ENCODE results near the gene ENOX1. TPM values are rescaled to one million over a fixed set of nuclear protein-coding genes. Genes with fewer than 3 reads are reported as not detected.
"Not testable (repeated sequence)": the region's sequence is repeated elsewhere in the genome, so short reads cannot be mapped to it uniquely, and the experiment has no call there.

Gene ENOX1
- 10 to 100 TPM in 3 of 4 donors, 1 to 10 TPM in 1; 8.4 to 29.7 (median 12.3) TPM for polyA plus RNA-seq (ENCODE audit: insufficient read length in 4 of 4)

- peak in 2 of 4 donors; percentile 65 to 67 for DNase-seq (ENCODE audit: low read depth in 4 of 4, low spot score in 3 of 4)
These were observed at the start of gene ENOX1 for GRCh38 chr13:43786766-43787517. Gene ENOX1 (minus strand): TSS chr13:43786972.

GRCh38 chr13:43835701-43836100 lies 48.9 kb upstream of the ENOX1 start:
- DNase-seq (ENCODE audit: low read depth in 4 of 4, low spot score in 3 of 4) = no peak

GRCh38 chr13:43831088-43831487 lies 44.3 kb upstream of the ENOX1 start:
- DNase-seq (ENCODE audit: low read depth in 4 of 4, low spot score in 3 of 4) = no peak

GRCh38 chr13:43830497-43830881 lies 43.7 kb upstream of the ENOX1 start:
- no peak for DNase-seq (ENCODE audit: low read depth in 4 of 4, low spot score in 3 of 4)

GRCh38 chr13:43824656-43825055 lies 37.9 kb upstream of the ENOX1 start:
- DNase-seq (ENCODE audit: low read depth in 4 of 4, low spot score in 3 of 4) = not testable (repeated sequence)

- no peak for DNase-seq (ENCODE audit: low read depth in 4 of 4, low spot score in 3 of 4)
These were observed 36.2 kb upstream of the ENOX1 start for GRCh38 chr13:43822969-43823368.

- no peak for DNase-seq (ENCODE audit: low read depth in 4 of 4, low spot score in 3 of 4)
These were observed 29.7 kb upstream of the ENOX1 start for GRCh38 chr13:43816401-43816889.

- no peak for DNase-seq (ENCODE audit: low read depth in 4 of 4, low spot score in 3 of 4)
These were observed 28.4 kb upstream of the ENOX1 start for GRCh38 chr13:43815204-43815603.

- no peak for DNase-seq (ENCODE audit: low read depth in 4 of 4, low spot score in 3 of 4)
These were observed 21.9 kb upstream of the ENOX1 start for GRCh38 chr13:43808676-43809075.

- DNase-seq (ENCODE audit: low read depth in 4 of 4, low spot score in 3 of 4) = no peak
These were observed 18.9 kb upstream of the ENOX1 start for GRCh38 chr13:43805681-43806128.

- DNase-seq (ENCODE audit: low read depth in 4 of 4, low spot score in 3 of 4) = no peak
These were observed 18.3 kb upstream of the ENOX1 start for GRCh38 chr13:43805071-43805468.

- DNase-seq (ENCODE audit: low read depth in 4 of 4, low spot score in 3 of 4) = peak in 1 of 4 donors; percentile 63
These were observed 17.8 kb upstream of the ENOX1 start for GRCh38 chr13:43804461-43805070.

GRCh38 chr13:43802511-43802910 lies 15.7 kb upstream of the ENOX1 start:
- DNase-seq (ENCODE audit: low read depth in 4 of 4, low spot score in 3 of 4) = no peak

GRCh38 chr13:43800828-43801227 lies 14.1 kb upstream of the ENOX1 start:
- no peak for DNase-seq (ENCODE audit: low read depth in 4 of 4, low spot score in 3 of 4)

GRCh38 chr13:43799191-43799590 lies 12.4 kb upstream of the ENOX1 start:
- no peak for DNase-seq (ENCODE audit: low read depth in 4 of 4, low spot score in 3 of 4)

GRCh38 chr13:43797869-43798268 lies 11.1 kb upstream of the ENOX1 start:
- no peak for DNase-seq (ENCODE audit: low read depth in 4 of 4, low spot score in 3 of 4)

GRCh38 chr13:43797159-43797558 lies 10.4 kb upstream of the ENOX1 start:
- DNase-seq (ENCODE audit: low read depth in 4 of 4, low spot score in 3 of 4) = no peak

GRCh38 chr13:43794416-43794815 lies 7.6 kb upstream of the ENOX1 start:
- DNase-seq (ENCODE audit: low read depth in 4 of 4, low spot score in 3 of 4) = no peak

GRCh38 chr13:43792076-43792881 lies 5.5 kb upstream of the ENOX1 start:
- DNase-seq (ENCODE audit: low read depth in 4 of 4, low spot score in 3 of 4) = no peak

GRCh38 chr13:43787997-43788396 lies 1.2 kb upstream of the ENOX1 start:
- DNase-seq (ENCODE audit: low read depth in 4 of 4, low spot score in 3 of 4) = no peak

- no peak for DNase-seq (ENCODE audit: low read depth in 4 of 4, low spot score in 3 of 4)
These were observed 733 bp upstream of the ENOX1 start for GRCh38 chr13:43787518-43787891.

Data from left renal pelvis (tissue), 4 donors.